ENCODE measurements around the gene CBL.

CBL gene

GRCh38 chr11:119341222-119342022 is 135.3 kb downstream of the CBL start:
- DNase-seq = no peak
- Histone ChIP-seq H4K20me1 (ENCODE audit: insufficient read depth, low read length) (peaks cover 4% of the 10 kb centered on the region; the same call in 1 of the 2 replicates), H3K36me3 (ENCODE audit: insufficient read depth, low read length) (peaks cover 17% of the 10 kb centered on the region), H2AFZ (ENCODE audit: low read depth, low read length) (no peak overlapping the region), H3K9me3 (ENCODE audit: insufficient read depth, low read length, severe bottlenecking) (no peaks in the 10 kb centered on the region), H3K4me1 (ENCODE audit: insufficient read depth, low read length) (peaks cover 17% of the 10 kb centered on the region), H3K79me2 (ENCODE audit: insufficient read depth, low read length) (peaks cover 11% of the 10 kb centered on the region), H3K9ac (ENCODE audit: low read depth, low read length) (no peak overlapping the region), H3K4me2 (ENCODE audit: insufficient read depth, low read length) (no peak overlapping the region), H3K4me3 (ENCODE audit: low read depth in 1 of 2, low read length in 2 of 2) (no peak overlapping the region), H3K27ac (ENCODE audit: low read length) (no peak overlapping the region), H3K27me3 (ENCODE audit: insufficient read depth, low read length, poor library complexity) (no peaks in the 10 kb centered on the region)
- no peak for TF ChIP-seq CTCF (IDR thresholded peaks at IDR 0.05; ENCODE audit: borderline replicate concordance, extremely low read depth, low read length, poor library complexity, severe bottlenecking)
- TF ChIP-seq EZH2 (IDR thresholded peaks at IDR 0.05; ENCODE audit: borderline replicate concordance, low read depth, low read length, severe bottlenecking) = no peak
- no peak for ATAC-seq (ENCODE audit: insufficient read depth, low read depth)

GRCh38 chr11:119342023-119342300 is 135.8 kb downstream of the CBL start:
- no peak for DNase-seq
- H3K27ac ChIP-seq (ENCODE audit: low read length) = no peak overlapping the region
- H3K4me2 ChIP-seq (ENCODE audit: insufficient read depth, low read length) = no peak overlapping the region
- peaks cover 12% of the 10 kb centered on the region; the same call in 1 of the 2 replicates for H3K36me3 ChIP-seq (ENCODE audit: insufficient read depth, low read length)
- TF ChIP-seq EZH2 (IDR thresholded peaks at IDR 0.05; ENCODE audit: borderline replicate concordance, low read depth, low read length, severe bottlenecking) (no peak), CTCF (IDR thresholded peaks at IDR 0.05; ENCODE audit: borderline replicate concordance, extremely low read depth, low read length, poor library complexity, severe bottlenecking) (no peak)
- H3K4me3 ChIP-seq (ENCODE audit: low read depth in 1 of 2, low read length in 2 of 2) = no peak overlapping the region
- ATAC-seq (ENCODE audit: insufficient read depth, low read depth) = no peak
- peaks cover 4% of the 10 kb centered on the region; the same call in 1 of the 2 replicates for H4K20me1 ChIP-seq (ENCODE audit: insufficient read depth, low read length)
- H3K79me2 ChIP-seq (ENCODE audit: insufficient read depth, low read length) = peaks cover 7% of the 10 kb centered on the region; the same call in 1 of the 2 replicates
- no peak overlapping the region for H2AFZ ChIP-seq (ENCODE audit: low read depth, low read length)
- H3K4me1 ChIP-seq (ENCODE audit: insufficient read depth, low read length) = peaks cover 11% of the 10 kb centered on the region
- no peaks in the 10 kb centered on the region for H3K9me3 ChIP-seq (ENCODE audit: insufficient read depth, low read length, severe bottlenecking)
- H3K9ac ChIP-seq (ENCODE audit: low read depth, low read length) = no peak overlapping the region
- no peaks in the 10 kb centered on the region for H3K27me3 ChIP-seq (ENCODE audit: insufficient read depth, low read length, poor library complexity)

GRCh38 chr11:119342362-119343130 is 136.4 kb downstream of the CBL start:
- no peak for TF ChIP-seq EZH2 (IDR thresholded peaks at IDR 0.05; ENCODE audit: borderline replicate concordance, low read depth, low read length, severe bottlenecking)
- TF ChIP-seq CTCF (IDR thresholded peaks at IDR 0.05; ENCODE audit: borderline replicate concordance, extremely low read depth, low read length, poor library complexity, severe bottlenecking) = no peak
- ATAC-seq (ENCODE audit: insufficient read depth, low read depth) (no peak), DNase-seq (no peak)
- no peak overlapping the region for H3K4me3 ChIP-seq (ENCODE audit: low read depth in 1 of 2, low read length in 2 of 2)
- H2AFZ ChIP-seq (ENCODE audit: low read depth, low read length) = no peak overlapping the region
- H3K79me2 ChIP-seq (ENCODE audit: insufficient read depth, low read length) = 0 out of 2 replicates have a peak, but pooled peaks cover 1% of the 10 kb centered on the region
- H3K27me3 ChIP-seq (ENCODE audit: insufficient read depth, low read length, poor library complexity) = no peaks in the 10 kb centered on the region
- H3K4me2 ChIP-seq (ENCODE audit: insufficient read depth, low read length) = no peak overlapping the region
- no peak overlapping the region for H3K9ac ChIP-seq (ENCODE audit: low read depth, low read length)
- H3K9me3 ChIP-seq (ENCODE audit: insufficient read depth, low read length, severe bottlenecking) = no peaks in the 10 kb centered on the region
- peaks cover 6% of the 10 kb centered on the region for H3K4me1 ChIP-seq (ENCODE audit: insufficient read depth, low read length)
- peaks cover 6% of the 10 kb centered on the region; the same call in 1 of the 2 replicates for H3K36me3 ChIP-seq (ENCODE audit: insufficient read depth, low read length)
- H4K20me1 ChIP-seq (ENCODE audit: insufficient read depth, low read length) = peaks cover 4% of the 10 kb centered on the region; the same call in 1 of the 2 replicates
- no peak overlapping the region for H3K27ac ChIP-seq (ENCODE audit: low read length)
